GM10248 (cell line): ENCODE data around the gene LCE2C.
"Not testable (repeated sequence)": the region's sequence is repeated elsewhere in the genome, so short reads cannot be mapped to it uniquely, and the experiment has no call there.

Experiments used
- CTCF ChIA-PET: fragments of 300-600 bp; sonication (Branson Sonifier 250); formaldehyde crosslinking; extraction: SDS; loops from one replicate; lab custom pipeline; 2021; ENCODE audit warnings: antibody characterized with exemption; lab: Yijun Ruan, JAX
- POLR2A ChIA-PET: fragments of 350-650 bp; sonication (Branson Sonifier 250); formaldehyde crosslinking; extraction: SDS; loops from one replicate; lab custom pipeline; 2020; ENCODE audit warnings: antibody characterized with exemption; lab: Yijun Ruan, JAX
- DNase-seq: peaks from one replicate; pipeline ENCODE4 v3.0.0; 2012; ENCODE audit errors: extremely low spot score
- TF ChIP-seq, protein P1 (sequence below): IDR thresholded peaks from 2 replicates; pipeline ENCODE4 v1.5.1; 2012; ENCODE audit warnings: mild to moderate bottlenecking, low read depth; ENCODE audit errors: extremely low read depth, missing control alignments, control extremely low read depth

LCE2C gene

DNA sequence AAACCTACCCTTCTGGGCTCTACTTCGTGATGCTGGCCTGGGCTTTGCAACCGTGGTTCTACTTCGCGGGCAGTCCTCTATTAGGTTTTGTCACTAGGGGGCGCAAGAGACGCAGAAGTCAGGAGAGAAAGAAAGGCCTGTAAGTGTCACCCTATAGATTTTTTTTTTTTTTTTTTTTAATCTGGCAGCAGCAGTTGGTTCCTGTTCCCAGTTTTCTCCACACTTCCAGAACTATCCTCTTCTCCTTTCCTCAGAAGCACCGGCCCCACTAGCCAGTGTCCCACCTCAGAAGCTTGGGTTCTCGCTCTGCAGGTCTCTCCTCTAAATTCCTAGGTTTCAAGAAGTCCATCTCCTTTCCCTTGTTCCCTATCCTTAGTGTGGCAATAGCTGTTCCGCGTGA, 21.0 kb upstream of the LCE2C start:
- POLR2A ChIA-PET: no interaction called here
- DNase-seq: peak; percentile 49
- TF ChIP-seq, protein P1, sequence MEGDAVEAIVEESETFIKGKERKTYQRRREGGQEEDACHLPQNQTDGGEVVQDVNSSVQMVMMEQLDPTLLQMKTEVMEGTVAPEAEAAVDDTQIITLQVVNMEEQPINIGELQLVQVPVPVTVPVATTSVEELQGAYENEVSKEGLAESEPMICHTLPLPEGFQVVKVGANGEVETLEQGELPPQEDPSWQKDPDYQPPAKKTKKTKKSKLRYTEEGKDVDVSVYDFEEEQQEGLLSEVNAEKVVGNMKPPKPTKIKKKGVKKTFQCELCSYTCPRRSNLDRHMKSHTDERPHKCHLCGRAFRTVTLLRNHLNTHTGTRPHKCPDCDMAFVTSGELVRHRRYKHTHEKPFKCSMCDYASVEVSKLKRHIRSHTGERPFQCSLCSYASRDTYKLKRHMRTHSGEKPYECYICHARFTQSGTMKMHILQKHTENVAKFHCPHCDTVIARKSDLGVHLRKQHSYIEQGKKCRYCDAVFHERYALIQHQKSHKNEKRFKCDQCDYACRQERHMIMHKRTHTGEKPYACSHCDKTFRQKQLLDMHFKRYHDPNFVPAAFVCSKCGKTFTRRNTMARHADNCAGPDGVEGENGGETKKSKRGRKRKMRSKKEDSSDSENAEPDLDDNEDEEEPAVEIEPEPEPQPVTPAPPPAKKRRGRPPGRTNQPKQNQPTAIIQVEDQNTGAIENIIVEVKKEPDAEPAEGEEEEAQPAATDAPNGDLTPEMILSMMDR: peak; percentile 66
- CTCF ChIA-PET: interaction anchor here (0.6 to 5.2 kb wide), 20 partner anchors 9 to 575 kb away, joined by 3 to 45 read pairs (median 4); partner anchors contain the start of genes LCE2D and LCE3E

DNA sequence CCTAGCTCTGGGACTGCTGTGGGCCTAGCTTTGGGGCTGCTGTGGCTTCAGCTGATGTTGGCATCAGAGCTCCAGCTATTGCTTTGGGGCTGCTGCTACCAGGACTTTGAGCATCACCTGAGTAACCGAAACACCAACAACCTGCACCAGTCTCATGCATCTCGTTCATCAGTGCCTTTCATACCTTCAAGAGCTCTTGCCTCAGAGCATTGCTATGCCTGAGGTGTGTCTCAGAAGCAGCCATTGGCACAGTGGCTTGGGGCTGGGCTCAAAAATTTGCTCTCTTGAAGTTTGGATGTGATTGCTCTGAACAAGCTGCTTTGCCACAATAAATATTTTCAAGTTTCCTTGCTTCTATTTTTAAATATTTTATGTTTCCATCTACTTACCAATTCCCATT, 18.6 kb upstream of the LCE2C start:
- CTCF ChIA-PET: interaction anchor here (0.6 to 2.5 kb wide), 8 partner anchors 9 to 572 kb away, joined by 3 to 7 read pairs (median 4); no protein-coding TSS in a partner anchor
- POLR2A ChIA-PET: no interaction called here
- TF ChIP-seq, protein P1: no peak
- no peak for DNase-seq

DNA sequence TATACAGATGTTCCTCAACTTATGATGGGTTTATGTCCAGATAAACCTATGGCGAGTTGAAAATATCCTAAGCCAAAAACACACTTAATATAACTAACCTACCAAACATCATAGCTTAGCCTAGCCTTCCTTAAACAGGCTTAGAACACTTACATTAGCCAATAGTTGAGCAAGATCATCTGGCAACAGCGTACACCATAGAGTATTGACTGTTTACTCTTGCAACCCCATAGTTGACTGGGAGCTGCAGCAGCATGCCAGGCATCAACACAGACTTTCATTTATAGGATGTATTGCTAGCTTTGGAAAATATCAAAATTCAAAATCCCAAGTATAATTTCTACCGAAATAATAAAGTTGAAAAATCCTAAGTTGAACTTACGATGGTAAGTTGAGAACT, 17.4 kb upstream of the LCE2C start:
- POLR2A ChIA-PET: no interaction called here
- CTCF ChIA-PET: interaction anchor here (0.9 to 2.5 kb wide), 5 partner anchors 8 to 571 kb away, joined by 3 to 7 read pairs (median 3); no protein-coding TSS in a partner anchor
- TF ChIP-seq, protein P1: no peak
- DNase-seq: no peak

DNA sequence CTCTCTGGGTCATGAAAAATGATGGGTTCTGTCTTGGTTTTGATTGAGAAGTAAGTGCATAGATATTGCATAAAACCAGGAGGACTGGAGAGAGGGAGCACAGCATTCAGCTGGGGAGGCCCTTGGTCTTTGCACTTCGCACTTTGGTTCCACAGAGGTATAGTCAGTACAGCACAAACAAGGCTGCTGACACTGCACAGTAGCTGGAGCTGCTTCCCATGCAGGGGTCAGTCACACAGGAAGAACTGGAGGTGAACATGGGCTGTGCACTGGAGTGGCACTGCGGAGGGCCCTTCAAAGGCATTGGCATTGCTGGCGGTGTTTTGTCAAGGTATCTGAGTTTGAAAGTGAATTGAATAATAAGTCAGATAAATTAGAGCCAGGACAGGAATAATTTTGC, 16.4 kb upstream of the LCE2C start:
- DNase-seq: no peak
- TF ChIP-seq, protein P1: no peak
- CTCF ChIA-PET: interaction anchor here (2.5 kb wide), 1 partner anchor 9 kb away, joined by 7 read pairs; no protein-coding TSS in a partner anchor
- POLR2A ChIA-PET: no interaction called here

DNA sequence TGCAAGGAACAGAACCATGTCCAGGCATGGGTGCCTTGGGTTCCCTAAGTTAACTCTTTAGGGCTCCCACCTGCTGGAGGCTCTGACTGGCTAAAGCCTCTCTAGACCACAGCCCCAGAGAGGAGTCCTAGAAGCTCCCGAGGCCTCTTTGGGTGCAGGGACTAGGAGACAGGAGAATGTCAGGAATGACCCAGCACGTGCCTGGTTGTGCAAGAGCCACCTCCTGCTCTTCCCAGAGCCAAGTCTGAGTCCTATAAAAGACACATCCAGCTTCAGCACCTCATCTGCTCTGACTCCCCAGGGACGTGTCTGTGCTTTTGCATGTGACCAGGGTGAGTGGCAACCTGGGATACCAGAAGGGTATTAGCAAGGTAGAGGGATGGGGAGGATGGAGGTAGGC, 12.0 kb upstream of the LCE2C start, which contains the start of gene LCE2D:
Gene LCE2D (plus strand): TSS at position 283 of the 400 bp plus-strand sequence. CDS start 726 bp downstream, outside the sequence.
- TF ChIP-seq, protein P1: no peak
- CTCF ChIA-PET: interaction anchor here (0.8 to 5.2 kb wide), 2 partner anchors 10 to 204 kb away, joined by 3 to 45 read pairs; no protein-coding TSS in a partner anchor
- POLR2A ChIA-PET: no interaction called here
- no peak for DNase-seq

DNA sequence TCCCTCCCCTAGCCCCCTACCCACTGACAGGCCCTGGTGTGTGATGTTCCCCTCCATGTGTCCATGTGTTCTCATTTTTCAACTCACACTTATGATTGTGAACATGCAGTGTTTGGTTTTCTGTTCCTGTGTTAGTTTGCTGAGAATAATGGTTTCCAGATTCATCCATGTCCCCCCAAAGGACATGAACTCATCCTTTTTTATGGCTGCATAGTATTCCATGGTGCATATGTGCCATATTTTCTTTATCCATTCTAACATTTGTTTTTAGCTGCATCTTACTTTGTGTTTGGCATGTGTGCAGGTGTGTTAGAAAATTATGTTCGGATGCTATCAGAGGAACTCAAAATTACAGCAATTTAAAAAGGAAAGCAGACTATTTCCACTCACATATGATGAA, 8.9 kb upstream of the LCE2C start:
- DNase-seq, POLR2A ChIA-PET: not testable (repeated sequence)
- CTCF ChIA-PET: interaction anchor here (5.2 kb wide), 1 partner anchor 13 kb away, joined by 45 read pairs; no protein-coding TSS in a partner anchor

DNA sequence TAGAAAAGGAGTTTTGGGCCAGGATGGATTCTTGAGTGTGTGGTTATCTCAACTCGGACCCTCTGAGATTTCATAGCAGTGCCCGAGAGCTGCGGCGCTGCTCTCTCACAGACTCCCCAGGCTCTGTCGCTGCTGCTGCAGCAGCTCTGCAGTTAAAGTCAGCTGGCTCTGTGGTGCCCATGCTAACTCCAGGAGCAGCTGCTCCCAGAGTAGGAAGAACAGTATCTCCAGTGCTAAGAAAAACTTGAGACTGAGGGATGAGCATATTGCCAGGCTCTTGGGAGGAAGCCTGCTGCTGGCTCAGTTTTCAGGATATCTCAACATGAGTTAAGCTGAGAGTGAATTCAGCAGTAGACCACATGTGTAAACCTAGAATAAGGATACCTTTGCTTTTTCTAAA, 7.4 kb upstream of the LCE2C start:
- TF ChIP-seq, protein P1: no peak
- DNase-seq: no peak
- ChIA-PET POLR2A (no interaction called here), CTCF (interaction anchor here (1.9 kb wide), 1 partner anchor 10 kb away, joined by 7 read pairs; no protein-coding TSS in a partner anchor)
